T1000 (cell line): ENCODE results near the gene ART3.

Source experiments
- DNase-seq: peaks from one replicate; lab custom pipeline; 2025; ENCODE audit warnings: mixed read lengths; lab: John Stamatoyannopoulos, UW

The ART3 gene

DNA sequence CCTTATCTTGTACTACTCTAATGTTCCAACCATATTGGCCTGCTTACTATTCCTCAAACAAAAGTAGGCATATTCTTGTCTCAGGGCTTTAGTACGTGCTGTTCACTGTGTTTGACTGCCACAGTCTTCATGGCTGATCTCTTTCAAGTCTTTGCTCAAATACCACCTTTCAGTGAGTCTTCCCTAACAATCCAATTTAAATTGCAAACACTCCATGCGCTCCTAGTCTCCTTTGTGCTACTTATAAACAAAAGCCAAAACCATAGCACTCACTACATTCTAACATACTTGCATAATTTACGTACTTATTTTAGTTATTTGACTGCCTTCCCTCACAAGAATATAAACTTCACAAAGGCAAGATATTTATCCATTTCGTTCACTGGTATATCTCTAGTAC is 1.7 kb upstream of the ART3 start:
- DNase-seq = no peak

DNA sequence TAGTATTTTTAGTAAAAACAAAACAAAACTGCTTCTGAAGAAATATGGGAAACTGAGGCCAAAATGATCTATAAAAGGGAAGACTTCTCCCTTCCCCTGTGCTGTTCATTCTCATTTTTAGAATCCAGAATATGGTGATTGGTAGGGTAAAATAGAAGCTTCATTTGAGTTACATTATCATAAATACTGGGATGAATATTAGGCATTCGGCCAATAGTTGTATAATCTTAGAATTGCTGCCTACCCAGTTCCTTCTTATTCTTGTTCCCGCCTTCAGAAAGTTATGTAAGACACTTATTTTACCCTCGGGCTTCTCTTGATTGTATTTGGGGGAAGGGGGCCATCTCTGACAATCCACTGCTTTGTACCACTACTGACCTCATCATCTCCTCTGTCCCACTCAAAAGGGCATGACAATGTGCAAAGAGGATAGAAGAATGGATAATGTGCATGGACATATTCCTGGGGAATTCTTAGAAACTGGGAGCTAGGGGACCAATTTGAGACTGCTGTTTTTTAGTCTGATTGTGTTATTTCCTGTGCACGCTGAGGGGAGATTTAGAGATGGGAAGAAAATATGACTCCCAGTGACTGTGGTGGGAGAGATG is 588 bp downstream of the ART3 start:
- DNase-seq = no peak

- no peak for DNase-seq
These were observed 3.6 kb downstream of the ART3 start for GRCh38 chr4:76078033-76078613.

GRCh38 chr4:76083386-76083988 is 9.0 kb downstream of the ART3 start:
- DNase-seq = no peak

DNA sequence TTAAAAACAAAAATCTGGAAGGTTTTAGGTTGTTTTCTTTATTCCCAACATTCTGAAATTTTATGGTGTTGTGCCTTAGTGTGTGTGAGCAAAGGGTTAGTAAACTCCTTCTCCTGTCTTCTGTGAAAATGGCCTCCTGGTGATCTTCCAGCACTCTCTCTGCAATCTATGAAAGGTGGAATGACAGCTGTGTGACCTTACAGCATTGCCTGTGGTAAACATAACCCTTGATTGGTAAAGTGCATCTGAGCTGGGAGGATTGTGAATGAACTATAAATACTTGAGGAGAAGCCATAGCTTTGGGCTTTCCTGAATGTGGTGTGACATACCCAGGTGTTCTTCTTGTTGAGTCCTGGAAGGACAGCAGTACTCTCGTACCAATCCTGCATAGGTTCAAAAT is 10.0 kb downstream of the ART3 start:
- no peak for DNase-seq

DNA sequence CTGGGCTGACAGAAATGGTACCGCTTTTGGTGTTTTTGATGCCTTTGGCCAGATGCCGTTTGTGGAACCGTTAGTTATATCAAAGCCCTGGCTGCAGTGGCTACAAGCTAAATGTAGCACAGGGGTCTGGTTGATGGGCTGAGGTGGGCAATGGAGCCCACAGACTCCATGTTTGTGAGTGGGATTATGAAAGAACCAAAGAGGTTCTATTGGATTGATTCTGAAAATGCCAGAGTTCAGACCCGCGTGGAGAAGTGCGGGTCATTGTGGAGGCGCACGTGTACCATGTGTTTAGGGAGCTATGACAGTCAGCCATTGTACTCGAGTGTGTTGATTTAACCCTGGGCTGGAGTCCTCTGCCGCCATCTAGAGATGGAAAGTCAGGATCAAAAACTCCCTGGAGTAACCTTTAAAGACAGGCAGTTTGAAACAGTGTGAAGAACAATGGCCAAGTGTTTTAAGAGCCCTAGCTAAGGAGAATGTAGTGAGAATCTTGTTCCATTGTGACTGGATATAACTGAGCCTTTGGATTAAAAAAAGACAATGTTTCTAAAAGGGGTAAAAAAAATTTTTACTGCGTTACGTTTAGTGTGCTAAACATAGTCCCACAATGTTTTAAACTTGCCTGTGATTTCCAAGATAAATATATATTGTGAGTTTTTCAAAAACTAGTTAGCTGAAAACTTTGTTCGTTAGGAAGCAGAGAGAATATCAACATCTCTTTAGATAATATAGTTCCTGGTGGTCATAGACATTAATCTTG is 12.7 kb downstream of the ART3 start:
- no peak for DNase-seq

DNA sequence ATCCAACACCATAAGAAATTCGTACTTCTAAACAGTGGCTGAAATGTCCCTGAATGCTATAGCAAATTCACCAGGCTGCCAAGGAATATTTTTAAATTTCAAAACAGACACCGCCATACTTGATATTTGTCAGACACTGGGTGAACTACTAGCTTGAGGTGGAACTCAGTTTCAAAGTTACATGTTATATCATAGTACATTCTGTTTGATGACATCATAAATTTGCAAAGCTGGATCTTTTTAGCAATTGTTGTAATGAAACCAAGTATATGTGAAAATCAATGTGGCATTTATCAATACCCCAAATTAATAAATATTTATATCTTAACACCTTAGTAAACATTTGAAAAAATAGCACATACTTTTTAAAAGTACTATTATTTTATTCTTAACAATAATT is 14.2 kb downstream of the ART3 start:
- DNase-seq = no peak

DNA sequence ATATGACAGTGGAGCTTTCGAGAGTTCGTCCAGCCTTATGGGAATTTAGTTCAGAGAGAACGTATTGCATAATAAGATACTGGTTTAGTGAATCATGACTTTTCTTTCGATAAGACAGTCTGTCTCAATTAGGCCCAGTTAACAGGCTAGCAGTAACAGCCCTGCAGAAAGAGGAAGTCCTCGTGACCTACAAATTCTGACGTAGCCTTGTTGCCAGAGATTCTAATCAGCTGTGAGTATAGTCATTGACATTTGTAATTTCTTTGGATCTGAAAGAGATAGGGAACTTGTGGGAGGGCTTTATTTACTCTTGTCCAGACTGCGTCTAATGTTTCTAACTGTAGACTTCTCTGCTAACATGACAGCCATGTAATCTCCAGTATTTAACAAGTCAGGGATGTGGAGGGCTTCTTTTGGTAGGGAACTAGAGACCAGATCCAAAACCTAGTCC is 15.8 kb downstream of the ART3 start:
- DNase-seq = peak; percentile 9

DNA sequence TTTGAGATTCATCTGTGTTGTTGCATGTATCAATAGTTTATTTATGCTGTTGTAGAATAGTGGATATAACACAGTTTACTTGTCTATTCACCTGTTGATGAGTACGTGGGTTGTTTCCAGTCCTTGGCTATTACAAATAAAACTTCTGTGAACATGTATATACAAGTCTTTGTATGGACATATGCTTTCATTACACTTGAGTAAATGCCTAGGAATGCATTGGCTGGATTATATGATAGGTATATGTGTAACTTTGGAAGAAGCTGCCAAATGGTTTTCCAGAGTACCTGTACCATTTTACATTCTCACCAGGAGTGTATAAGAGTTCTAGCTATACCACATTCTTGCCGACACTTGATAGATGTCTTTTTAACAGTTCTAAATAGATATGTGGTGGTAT is 16.5 kb downstream of the ART3 start:
- DNase-seq = no peak

- no peak for DNase-seq
These were observed 21.1 kb downstream of the ART3 start for GRCh38 chr4:76095568-76095967.

- no peak for DNase-seq
These were observed 21.6 kb downstream of the ART3 start for GRCh38 chr4:76096076-76096475.

- DNase-seq = no peak
These were observed 31.1 kb downstream of the ART3 start for GRCh38 chr4:76105652-76106051.

DNA sequence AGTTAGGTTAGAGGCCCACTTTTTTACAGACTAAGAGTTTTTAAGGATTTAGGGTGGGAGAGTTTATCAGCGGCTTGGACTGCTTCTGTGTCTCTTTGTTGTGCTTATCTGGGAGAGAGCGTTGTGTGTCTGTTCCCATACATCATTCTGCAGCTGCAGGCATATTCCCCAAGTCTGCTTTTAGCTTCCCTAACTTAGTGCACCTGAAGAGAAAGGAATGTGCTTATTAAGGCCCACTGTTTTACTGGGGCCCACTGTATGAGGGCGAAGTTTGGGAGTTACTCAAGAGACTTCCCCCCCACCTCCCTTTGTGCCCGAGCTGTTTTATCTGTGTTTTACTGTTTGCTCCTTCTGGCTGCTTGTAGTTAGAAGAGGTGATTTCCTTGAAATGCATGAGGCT is 31.9 kb downstream of the ART3 start:
- no peak for DNase-seq

GRCh38 chr4:76108467-76109181 is 34.1 kb downstream of the ART3 start:
- DNase-seq = no peak

GRCh38 chr4:76116821-76117220 is 42.3 kb downstream of the ART3 start:
- no peak for DNase-seq

- DNase-seq = no peak
These were observed 43.0 kb downstream of the ART3 start for GRCh38 chr4:76117536-76117935.

DNA sequence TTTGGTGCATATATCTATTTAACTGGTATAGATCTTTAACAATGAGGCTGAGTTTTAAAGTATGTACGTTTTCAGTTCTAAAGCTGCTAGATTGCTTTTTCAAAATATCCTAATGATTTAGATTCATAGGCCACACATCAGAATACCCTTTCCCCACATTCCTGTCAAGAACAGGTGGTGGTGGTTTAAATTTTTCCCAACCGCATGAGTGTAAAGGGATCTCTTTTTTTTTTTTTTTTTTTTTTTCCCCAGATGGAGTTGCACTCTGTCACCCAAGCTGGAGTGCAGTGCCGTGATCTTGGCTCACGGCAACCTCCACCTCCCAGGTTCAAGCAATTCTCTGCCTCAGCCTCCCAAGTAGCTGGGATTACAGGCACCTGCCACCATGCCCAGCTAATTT is 45.7 kb downstream of the ART3 start:
- no peak for DNase-seq

GRCh38 chr4:76125816-76126215 is 51.3 kb downstream of the ART3 start:
- DNase-seq = no peak

GRCh38 chr4:76127754-76128153 is 53.2 kb downstream of the ART3 start:
- no peak for DNase-seq

- DNase-seq = no peak
These were observed 66.7 kb downstream of the ART3 start for GRCh38 chr4:76141241-76141640.

GRCh38 chr4:76144546-76144945 is 70.0 kb downstream of the ART3 start:
- DNase-seq = no peak

GRCh38 chr4:76147454-76148141 is 73.1 kb downstream of the ART3 start:
- DNase-seq = peak; percentile 58
